Posterior cingulate gyrus (tissue), 11 donors: ENCODE measurements around the gene PTH1R.

ENCODE experiments used
- DNase-seq, 10 donors: peaks; one replicate each; pipeline versions ENCODE4 v3.0.0 to v3.0.0-alpha.2; 2020 to 2021; ENCODE audit warnings: mixed read lengths in 3 of 10
- intact Hi-C: fragments of 100-400 bp; cut with DNase I; formaldehyde crosslinking; loops from one replicate; pipeline ENCODE4 v1.15.1; 2023

Gene PTH1R

DNA sequence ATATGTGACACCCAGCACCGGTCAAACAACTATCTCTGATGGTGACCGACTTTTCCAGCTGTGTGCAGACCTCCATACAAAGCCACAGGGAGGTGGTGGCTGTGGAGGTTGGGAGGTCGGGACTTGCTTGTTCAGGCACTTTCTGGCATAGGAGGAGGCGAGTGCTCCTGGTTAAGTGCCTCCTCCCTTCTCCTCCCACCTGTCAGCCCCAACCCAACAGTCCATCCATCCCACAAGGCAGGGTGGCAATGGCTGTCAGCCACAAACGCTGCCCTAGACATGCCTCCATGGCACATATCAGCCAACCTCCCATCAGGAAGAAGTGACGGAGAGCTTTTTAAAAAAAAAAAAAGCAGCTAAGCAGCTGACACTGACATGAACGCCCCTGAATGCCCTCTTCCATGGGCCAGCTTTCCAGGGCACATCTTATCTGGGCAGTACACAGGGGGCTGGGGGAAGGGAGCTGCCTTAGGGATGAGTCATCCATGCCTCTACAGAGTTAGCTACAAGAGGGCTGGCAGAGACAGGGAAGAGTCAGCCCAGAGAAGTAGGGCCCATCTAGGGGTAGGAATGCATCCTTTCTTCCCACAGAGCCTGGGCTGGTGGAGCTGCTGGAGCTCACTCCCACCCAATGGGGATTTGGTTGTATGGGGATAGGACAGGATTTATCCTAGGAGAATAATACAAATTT is 57.8 kb downstream of the PTH1R start:
- DNase-seq: peak in 4 of 10 donors; percentile 31 to 76 (median 51)

DNA sequence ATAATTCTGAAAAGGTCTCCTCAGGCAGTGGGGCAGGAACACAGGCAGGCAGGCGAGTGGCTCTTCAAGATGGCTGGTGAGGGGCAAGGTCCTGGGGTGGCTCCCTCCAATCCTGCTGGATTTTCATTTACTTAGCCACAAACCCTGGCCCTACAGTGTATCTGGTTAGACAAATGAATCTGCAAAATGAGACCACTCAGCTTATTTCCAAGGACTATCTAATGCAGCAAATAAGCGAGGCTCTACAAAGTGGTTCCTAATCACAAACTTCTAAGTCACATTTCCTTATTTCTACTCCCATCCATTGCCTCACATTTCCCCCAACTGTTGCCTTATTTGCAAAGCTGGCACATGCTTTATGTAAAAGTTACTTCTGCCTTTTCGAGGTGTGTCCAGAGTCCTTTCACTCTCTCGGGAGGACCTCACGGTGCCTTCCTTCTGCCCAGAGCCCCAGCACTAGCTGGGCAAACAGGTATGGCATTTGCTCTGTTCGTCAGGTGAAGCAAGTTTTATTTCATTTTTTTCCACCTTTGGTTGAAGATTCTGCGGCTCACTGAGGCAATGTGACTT is 58.6 kb downstream of the PTH1R start:
- DNase-seq: peak in 1 of 10 donors; percentile 22
- intact Hi-C loops: loop anchor here (10.0 kb wide), 1 partner anchor 229 kb away; the partner anchor contains the start of gene SETD2

More for the DNA sequence above, 57.8 kb downstream of the PTH1R start:
- intact Hi-C loops: loop anchor here (10.0 kb wide), 1 partner anchor 229 kb away; the partner anchor contains the start of gene SETD2

DNA sequence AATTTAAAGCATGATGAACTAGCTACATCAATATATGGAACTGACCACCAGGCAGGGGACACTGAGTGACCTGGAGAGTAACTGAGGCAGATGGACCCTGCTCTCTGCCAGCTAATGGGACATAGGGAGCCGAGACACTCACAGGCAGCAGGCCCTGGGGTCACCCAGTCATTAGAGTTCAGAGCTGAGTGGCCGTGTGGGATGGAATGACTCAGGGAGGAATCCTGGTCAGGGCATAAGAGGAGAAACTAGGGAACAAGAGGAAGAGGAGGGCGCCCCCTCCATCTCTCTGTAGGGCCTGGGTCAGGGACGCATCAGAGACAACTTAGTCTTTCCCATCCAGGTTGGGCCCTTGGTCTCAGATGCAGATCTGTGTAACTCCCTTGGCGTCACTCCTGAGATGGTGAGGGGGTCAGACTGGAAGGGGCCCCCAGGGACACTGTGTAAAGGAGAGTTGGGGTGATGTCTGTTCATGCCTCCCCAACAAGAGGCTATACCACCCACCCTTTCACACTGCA is 59.3 kb downstream of the PTH1R start:
- intact Hi-C loops: loop anchor here (10.0 kb wide), 1 partner anchor 228 kb away; the partner anchor contains the start of gene SETD2
- DNase-seq: peak in 1 of 10 donors; percentile 9

DNA sequence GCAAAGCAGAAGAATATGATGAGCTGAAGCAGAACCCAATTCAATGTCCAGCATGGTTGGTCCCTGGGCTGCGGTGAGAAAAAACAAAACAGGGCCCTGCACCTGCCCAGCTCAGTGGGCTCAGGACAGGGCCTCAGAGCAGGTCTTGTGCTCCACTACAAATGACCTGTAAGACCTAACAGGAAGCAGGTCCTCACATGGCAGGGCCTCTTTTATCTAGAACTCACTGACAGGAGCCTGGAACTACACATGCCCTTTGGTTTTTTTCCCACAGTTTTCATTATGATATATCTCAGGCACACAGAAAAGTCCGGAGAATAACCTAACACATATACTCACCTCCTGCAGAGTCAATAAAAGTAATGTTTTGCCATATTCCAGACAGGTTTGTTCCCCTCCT is 60.6 kb downstream of the PTH1R start:
- intact Hi-C loops: loop anchor here (10.0 kb wide), 1 partner anchor 227 kb away; the partner anchor contains the start of gene SETD2

DNA sequence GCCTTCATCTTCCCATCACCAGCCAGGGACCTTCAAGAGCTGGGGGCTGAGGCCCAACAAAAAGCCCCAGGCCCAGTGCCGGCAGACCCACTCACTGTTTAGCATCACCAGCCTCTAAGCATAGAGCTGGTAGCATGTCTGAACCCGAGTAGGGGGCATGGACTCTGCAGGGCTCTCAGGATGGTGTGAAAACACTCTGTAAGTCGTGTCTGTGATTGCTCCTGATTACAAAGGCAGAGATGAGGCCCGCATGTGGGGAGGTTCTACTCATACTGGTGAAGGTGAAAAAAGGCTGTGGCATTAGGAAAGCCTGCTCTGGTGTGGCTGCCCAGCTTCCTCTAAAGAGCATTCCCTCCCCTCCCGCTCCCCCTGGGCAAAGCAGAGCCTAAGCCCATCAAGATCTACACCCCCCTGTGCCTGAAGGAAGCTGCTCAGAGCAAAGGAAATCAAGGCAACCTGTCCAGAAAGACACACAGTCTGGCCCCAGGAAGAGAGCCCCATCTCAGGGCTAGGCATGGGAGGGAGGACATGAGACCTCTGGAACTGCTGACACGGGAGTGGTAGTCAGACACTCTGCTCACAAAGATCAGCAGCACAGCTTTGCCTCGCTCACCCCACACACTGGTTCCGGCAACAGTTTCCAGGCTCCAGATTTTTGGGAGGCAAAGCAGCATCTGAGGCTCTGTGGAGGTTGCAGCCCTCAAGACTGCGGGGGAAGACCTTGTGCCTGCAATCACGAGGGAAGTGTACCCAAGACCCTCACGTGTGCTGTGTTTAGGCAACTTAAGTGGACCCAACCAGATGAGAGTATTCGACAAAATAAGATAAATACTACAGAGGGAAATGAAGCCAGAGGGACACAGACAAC is 62.3 kb downstream of the PTH1R start:
- intact Hi-C loops: loop anchor here (10.0 kb wide), 1 partner anchor 225 kb away; the partner anchor contains the start of gene SETD2

More for the DNA sequence above, 60.6 kb downstream of the PTH1R start:
- no peak for DNase-seq

DNA sequence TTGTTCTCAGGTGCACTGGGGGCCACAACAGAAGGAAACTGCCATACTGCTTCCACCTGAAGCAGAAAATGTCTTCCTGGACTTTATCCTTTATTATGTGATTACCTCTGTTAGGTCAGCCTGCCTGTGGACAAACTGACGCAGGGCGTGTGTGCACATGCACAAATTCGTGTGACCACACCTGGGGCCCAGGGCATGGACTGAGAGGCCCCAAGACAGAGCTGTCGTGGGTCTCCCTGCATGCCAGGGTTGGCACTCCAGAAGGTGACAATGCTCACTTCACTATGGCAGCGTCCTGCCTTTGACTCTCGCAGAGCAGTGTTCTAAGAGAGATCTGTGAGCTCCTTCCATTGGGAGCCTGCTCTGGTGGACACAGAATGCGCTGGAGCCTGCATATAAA is 64.6 kb downstream of the PTH1R start:
- peak in 2 of 10 donors; percentile 24 to 56 for DNase-seq
- intact Hi-C loops: no loop called here

More for the DNA sequence above, 62.3 kb downstream of the PTH1R start:
- DNase-seq: peak in 1 of 10 donors; percentile 18

DNA sequence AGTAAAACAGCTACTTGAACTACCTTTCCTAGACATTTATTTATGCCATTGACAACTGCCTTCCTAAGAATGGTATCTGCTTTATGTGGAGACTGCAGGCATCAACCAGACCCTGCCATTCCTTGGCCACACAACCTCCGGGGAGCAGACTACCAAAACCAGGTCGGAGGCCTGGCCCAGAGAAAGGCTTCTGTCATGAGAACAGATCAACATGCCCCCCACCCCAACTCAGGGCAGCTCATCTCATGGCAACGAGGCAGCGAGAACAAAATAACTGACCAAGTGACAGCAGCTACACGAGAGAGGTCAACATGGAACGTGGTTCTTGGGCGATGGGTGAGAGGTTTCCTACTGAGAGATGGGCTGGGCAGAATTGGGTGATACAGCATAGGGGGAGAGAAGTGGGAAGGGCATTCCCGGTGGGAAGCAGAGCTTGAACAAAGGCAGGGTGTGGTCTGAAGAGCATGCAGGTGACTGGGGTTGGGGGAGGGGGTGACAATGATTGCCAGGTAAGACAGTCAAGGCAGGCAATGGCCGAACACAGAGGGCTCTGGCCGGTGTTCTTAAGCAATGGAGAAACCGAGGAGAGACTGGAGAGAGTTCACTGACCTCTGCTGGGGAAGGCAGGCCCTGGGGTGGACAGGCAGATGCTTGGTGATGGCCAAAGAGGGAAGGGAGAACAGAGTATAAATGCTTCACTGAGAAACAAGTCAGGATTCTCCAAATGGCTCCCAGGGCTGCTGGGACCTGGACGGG is 65.1 kb downstream of the PTH1R start:
- intact Hi-C loops: no loop called here
- DNase-seq: peak in 2 of 10 donors; percentile 18 to 60

DNA sequence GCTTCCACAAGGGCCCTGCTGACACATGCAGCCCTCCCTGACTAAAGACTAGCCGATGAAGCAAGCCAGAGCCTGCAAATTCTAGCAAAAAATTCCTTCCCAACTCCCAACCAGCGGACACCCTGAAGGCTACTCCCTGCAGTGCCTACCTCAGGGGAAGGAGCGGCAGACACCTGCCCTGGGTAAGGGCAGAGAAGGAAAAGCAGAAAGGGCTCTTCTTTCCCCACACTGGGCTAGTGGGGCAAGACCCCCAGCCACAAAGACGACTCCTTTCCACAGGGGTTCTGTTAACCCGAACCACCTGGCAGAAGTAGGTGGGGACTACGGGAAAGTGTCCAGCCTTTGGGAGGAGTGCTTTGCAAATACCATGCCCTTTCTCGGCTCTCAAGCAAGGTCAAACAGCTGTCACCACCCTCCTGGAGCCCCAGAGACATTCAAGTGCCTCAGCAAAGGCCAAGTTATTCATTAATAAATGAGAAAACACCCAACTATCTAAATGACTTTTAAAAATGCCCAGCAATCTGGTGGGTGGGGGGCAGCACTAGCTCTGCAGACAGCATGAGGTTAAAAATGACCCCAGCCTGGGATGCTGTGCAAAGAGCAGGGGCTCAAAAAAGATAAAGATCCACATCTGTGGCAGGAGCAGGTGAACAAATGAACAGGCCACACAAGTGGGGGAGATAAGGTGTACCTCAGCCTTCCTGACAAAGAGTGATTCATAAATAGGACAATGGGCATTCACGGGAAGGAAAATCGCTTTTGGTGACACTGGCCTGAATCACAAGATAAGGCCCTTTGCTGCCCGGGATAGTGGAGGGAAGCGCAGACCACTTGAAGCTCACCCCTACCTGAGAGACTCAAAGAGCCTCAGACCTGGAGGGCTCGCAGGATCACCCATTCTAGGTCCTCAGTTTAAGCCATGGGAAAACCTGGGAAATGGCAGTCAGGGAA is 66.0 kb downstream of the PTH1R start:
- peak in 2 of 10 donors; percentile 19 to 22 for DNase-seq
- intact Hi-C loops: no loop called here

DNA sequence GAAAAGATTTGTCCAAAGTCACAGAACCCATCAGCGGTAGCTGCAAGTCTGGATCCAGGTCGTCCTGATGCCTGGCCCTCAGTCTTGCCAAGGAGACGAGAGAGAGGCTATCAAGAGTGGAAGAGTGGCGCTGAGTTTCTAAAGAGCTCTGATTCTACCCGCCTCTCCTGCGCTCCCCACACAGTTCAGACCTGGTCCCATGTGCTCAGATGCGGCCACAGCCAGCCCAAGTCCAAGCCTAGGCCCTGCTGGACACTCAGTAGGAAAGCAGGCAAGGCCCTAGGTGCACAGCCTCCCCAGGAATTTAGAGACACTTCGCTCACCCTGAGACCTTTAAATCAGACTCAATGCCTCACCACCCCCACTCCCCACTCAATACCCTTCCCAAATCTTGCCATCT is 66.7 kb downstream of the PTH1R start:
- intact Hi-C loops: no loop called here

DNA sequence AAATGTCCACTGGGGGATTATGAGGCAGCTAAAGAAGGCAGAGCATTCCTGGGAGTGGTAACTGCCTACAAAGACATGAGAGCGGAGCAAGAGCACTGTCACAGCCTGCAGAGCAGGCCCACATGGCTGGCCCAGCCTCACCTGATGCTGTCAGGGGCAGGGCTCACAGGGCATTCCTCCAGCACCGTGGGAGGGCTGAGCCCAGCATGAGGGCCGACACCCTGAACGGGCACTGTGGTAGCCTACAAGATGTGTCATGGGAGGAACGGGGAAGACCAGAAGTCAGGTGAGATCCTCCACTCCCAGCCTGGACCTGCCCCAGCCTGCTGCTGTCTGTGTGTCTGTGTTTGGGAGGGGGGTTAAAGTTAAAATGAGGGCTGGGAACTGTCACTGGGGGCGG is 68.9 kb downstream of the PTH1R start:
- peak in 2 of 10 donors; percentile 30 to 53 for DNase-seq
- intact Hi-C loops: no loop called here

More for the DNA sequence above, 66.7 kb downstream of the PTH1R start:
- peak in 3 of 10 donors; percentile 22 to 60 (median 30) for DNase-seq

DNA sequence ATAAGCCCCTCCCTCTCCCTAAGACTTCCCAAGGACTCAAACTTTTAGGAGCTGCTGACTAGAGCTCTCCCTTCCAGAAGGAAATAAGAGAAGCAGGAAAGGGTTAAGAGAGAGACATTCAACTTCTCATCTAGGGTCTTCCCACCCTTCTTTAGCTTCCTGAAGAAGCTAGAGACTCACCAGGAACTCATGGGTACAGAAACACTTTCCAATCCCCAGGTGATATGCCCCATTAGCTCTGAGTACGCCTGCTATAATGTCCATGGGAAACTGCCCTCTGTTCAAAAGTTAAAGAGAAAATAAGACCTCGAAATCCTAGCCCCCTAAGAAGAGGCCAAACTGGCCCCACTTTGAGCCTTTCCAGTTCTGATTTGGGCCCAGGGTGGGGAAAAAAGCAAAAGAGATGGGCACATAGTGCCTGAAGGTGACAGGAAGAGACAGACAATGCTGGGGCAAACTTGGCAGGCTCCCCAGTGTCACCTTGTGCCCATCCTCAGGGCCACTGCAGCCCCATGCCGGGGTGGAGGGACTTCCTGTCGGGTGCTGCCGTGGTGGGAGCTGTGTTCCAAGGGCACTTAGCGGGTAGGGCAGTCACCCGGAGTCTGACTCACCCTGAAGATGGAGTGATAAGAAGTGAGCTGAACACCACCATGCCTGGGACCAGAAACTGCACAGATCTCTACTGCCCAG is 69.5 kb downstream of the PTH1R start:
- intact Hi-C loops: no loop called here
- DNase-seq: peak in 2 of 10 donors; percentile 22 to 58

DNA sequence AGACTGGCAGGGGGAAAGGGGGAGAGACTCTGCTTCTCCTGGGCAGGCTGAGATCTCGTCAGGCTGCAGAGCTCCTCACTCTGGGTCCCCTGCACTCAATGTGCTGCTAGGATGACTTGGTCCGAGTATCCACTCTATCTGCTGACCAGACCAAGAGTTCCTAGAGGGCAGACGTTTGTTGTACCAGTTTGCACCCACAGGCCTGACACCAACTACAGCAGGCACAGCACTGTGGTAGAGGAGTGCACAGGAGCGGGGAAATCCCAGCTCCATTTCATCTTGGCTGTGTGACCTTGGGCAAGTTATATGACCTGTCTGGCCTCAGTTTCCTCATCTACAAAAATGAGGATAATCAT is 70.0 kb downstream of the PTH1R start:
- intact Hi-C loops: no loop called here
- DNase-seq: peak in 2 of 10 donors; percentile 15 to 40

DNA sequence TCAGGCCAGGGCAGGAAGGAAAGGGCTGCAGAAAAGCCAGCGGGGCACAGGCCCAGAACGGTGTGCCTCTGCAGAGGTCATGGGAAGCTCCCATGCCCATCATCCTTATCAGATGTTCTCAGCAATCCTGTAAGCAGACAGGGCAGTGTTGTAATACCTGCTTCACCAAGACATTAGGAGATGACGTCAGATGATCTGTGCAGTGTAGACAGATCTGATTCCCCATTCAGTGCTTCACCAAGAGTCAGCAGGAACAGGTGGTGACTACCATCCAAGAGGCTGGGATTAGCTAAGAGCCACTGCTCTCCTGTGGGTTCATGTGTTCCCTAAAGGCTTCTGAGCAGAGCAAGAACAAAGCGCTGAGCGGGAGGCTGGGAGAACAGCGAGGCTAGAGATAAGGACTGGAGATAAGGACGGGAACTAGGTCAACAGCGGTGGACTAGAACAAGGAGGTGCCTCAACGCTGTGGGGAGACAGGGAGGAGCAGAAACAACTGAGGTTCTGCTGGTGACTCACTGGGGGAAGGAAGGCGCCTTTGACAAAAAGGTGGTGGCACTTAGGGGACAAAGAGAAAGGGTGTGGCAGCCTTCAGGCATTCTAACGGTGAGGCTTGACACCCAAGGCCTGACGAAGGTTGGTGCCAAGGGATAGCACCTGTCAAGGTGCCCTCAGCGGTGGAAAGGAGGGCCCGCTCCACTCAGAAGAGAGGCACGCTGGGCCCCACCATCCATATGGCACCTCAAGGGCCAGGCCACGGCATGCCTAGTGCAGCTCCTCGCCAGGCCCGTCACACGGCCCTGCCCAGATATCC is 70.7 kb downstream of the PTH1R start:
- intact Hi-C loops: no loop called here
- peak in 3 of 10 donors; percentile 41 to 82 (median 73) for DNase-seq

DNA sequence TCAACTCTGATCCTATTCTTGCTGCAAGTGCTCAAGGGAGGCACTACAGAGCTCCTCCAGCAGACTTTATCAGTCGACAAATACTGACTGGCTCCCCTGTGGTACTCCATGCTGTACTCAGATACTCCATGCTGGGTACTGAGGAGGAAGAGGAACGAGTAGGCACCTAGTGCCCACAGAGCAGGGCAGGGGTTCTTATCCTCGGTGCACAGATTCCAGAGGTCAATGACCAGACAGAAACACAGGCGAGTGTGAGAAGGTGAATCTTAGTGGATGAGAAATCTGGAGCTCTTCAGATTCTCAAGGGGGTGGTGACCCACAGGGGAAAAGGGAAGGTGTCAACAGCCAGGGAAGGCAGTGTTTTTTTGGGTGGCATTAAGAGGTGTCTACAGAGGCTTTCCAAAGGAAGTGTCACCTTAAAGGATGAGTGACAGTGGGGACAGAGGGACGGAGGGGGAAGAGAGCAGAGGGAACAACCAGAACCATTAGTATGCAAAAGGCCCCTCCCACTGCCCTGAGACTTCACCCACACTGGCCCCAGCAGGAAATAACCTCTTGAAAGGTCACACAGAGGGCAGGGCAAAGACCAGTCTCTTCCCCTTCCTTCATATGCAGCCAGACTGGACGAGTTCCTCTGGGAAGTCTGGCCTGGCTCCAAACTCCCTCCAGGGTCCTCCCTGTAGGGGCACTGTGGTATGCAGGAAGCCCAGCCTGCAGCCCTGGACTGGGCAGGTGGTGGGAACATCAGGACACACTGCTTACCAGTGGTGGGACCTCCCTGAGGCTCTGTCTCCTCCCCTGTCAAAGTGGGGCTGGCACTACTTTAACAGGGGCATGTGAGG is 71.5 kb downstream of the PTH1R start:
- peak in 3 of 10 donors; percentile 20 to 54 (median 23) for DNase-seq

DNA sequence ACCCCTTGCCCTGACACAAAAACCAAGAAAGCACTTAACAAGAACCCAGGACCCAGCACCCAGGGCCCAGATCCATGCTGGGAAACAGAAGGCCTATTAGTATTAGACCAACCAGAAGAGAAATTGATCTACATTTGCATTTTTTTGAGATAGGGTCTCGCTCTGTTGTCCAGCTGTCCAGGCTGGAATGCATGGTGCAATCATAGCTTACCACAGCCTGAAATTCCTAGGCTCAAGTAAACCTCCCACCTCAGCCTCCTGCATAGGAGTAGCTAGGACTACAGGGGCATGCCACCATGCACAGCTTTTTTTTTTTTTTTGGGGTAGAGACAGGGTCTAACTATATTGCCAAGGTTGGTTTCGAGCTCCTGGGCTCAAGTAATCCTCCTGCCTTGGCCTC is 72.7 kb downstream of the PTH1R start:
- peak in 2 of 10 donors; percentile 10 to 52 for DNase-seq
- intact Hi-C loops: no loop called here

More for the DNA sequence above, 71.5 kb downstream of the PTH1R start:
- intact Hi-C loops: no loop called here

DNA sequence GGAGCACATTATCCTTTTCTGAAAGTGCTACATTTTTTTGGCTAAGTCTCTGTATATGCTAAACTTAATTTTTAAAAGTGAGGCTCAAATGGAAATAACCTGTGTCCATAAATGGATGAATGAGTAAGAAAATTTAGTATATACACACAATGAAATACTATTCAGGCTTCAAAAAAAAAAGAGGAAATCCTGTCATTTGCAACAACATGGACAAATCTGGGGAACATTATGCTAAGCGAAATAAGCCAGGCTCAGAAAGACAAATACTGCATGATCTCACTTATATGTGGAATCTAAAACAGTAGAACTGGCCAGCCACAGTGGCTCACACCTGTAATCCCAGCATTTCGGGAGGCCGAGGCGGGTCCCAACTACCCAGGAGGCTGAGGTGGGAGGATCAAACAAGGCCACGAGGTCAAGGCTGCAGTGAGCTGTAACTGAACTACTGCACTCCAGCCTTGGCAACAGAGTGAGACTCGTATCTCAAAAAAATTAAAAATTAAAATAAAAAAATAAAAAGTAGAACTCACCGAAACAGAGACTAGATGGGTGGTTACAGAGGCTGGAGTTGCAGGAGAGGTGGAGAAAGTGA is 73.2 kb downstream of the PTH1R start:
- intact Hi-C loops: no loop called here
- peak in 1 of 10 donors; percentile 42 for DNase-seq
